GM21526 (cell line): ENCODE results near the gene OOSP1.
"Not testable (repeated sequence)": the region's sequence is repeated elsewhere in the genome, so short reads cannot be mapped to it uniquely, and the experiment has no call there.

Experiments used
- ATAC-seq: cut with Tn5 transposase; IDR thresholded peaks from one replicate; pipeline ENCODE4 v1.9.1; 2021; ENCODE audit warnings: moderate library complexity; ENCODE audit not compliant: unreplicated experiment, low FRiP score

The OOSP1 gene

DNA sequence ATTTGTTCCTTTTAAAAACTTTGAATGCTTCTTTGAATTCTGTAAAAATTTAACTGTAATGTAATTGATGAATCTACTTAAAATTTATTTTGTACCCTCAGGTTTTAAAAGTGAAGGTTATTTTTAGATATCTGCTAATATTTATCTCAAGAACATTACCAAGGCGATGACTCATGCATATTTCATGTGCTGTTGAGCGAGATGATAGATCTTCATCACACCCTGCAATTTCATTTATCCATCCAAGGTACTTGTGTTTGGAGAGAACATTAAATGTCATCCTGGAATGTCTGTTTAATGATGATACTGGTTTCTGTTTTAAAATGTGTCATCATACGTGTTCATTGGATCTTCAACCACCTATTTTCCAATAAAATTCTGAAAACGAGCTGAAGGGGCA is 18.9 kb downstream of the OOSP1 start:
- ATAC-seq: no peak

GRCh38 chr11:59960502-59961381 is 22.5 kb downstream of the OOSP1 start:
- ATAC-seq: no peak

- no peak for ATAC-seq
Observed at GRCh38 chr11:59962107-59962482, 23.9 kb downstream of the OOSP1 start.

DNA sequence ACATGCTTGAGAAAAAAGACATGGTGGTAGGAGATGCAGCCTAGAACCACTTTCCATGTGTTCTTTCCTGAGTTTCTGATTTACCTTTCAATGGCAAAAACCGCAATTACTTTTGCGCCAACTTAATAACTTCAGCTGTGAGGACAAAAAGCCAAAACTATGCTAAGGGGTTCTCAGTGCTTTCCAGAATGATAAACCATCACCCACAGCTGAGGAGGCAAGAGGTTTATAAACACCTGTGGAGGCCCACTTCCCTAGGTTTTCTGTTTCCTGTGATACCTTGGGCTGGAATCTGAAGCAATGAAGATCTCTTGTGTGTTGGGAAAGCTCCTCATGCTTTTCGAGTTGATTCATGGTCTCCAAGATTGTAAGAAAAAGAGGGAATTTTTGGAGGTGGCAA is 25.5 kb downstream of the OOSP1 start, which contains the start of gene OOSP4A:
Gene OOSP4A (plus strand): TSS at position 301 of the 400 bp plus-strand sequence. CDS start 0 bp downstream, at position 301.
- no peak for ATAC-seq

- no peak for ATAC-seq
Observed at GRCh38 chr11:59965424-59965823, 27.2 kb downstream of the OOSP1 start.

GRCh38 chr11:59966201-59966600 is 28.0 kb downstream of the OOSP1 start:
- no peak for ATAC-seq

- no peak for ATAC-seq
Observed at GRCh38 chr11:59967677-59968394, 29.6 kb downstream of the OOSP1 start.

- ATAC-seq: no peak
Observed at GRCh38 chr11:59968395-59968783, 30.2 kb downstream of the OOSP1 start.

- no peak for ATAC-seq
Observed at GRCh38 chr11:59973097-59973496, 34.9 kb downstream of the OOSP1 start.

- no peak for ATAC-seq
Observed at GRCh38 chr11:59981106-59981770, 43.0 kb downstream of the OOSP1 start.

DNA sequence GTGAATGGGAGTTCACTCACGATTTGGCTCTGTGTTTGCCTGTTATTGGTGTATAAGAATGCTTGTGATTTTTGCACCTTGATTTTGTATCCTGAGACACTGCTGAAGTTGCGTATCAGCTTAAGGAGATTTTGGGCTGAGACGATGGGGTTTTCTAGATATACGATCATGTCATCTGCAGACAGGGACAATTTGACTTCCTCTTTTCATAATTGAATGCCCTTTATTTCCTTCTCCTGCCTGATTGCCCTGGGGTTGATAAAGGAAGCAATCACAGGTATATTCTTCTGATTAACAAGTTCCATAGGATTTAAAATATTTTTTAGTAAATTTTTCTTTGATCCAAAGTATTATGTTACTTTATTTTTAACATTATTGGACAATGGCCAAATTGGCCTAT is 43.8 kb downstream of the OOSP1 start:
- ATAC-seq: not testable (repeated sequence)

GRCh38 chr11:59983212-59983611 is 45.0 kb downstream of the OOSP1 start:
- no peak for ATAC-seq

DNA sequence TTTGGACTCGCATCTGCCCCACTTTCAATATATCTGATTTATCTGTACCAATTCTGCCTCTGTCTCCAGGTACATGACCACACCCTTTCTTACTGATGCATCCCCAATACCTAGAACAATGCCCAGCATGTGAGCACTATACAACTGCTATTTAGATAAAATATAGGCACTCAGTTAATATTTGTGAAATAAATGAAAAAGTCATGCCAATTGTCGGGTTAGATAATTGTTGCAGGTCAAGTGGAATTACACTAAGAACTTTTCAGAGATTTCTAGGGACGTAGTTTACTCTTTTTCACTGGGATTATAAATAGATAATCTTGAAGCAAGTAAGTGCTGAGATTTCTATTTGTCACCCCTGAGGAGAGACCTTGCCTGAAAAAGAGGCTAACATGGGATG is 46.1 kb downstream of the OOSP1 start:
- ATAC-seq: no peak

DNA sequence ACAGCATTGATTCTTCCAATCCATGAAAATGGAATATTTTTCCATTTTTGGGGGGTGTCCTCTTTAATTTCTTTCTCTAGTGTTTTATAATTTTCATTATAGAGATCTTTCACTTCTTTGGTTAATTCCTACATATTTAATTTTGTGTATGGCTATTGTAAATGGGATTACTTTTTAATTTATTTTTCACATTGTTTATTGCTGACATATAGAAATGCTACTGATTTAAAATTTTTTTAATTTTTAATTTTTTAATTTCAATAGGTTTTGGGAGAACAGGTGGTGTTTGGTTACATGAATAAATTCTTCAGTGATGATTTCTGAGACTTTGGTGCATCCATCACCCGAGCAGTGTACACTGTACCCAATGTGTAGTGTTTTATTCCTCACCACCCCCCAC is 52.2 kb downstream of the OOSP1 start:
- no peak for ATAC-seq

- ATAC-seq: no peak
Observed at GRCh38 chr11:59992425-59992824, 54.2 kb downstream of the OOSP1 start.

- no peak for ATAC-seq
Observed at GRCh38 chr11:59997800-59998199, 59.6 kb downstream of the OOSP1 start.

GRCh38 chr11:59999691-60000090 is 61.5 kb downstream of the OOSP1 start:
- ATAC-seq: no peak

DNA sequence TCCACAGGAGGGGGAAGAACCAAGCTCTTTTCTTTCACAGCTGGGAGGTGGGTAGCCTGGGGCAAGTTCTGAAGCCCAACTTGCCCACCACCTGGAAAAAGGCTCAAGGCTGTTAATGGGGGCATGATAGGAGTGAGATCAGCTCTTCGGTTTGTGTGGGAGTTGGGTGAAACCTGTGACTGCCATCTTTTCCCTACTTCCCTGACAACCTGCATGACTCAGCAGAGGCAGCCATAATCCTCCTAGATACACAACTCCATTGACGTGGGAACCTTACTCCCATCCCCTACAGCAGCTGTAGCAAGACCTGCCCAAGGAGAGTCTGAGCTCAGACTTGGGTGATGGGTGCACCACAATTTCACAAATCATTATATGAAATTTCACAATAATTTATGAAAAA is 65.5 kb downstream of the OOSP1 start:
- no peak for ATAC-seq

- ATAC-seq: no peak
Observed at GRCh38 chr11:60005360-60005759, 67.1 kb downstream of the OOSP1 start.
